Liver (tissue), 8 donors: Measurements from ENCODE around the gene SORL1-AS1.

Source experiments
- DNase-seq: peaks from one replicate; pipeline ENCODE4 v3.0.0-alpha.2; 2017; ENCODE audit warnings: low spot score
- H3K27ac ChIP-seq, 2 donors: one replicate each; pipeline ENCODE4 v1.7.0; 2013; ENCODE audit warnings: inconsistent platforms in 2 of 2, low read length in 2 of 2, control low read depth in 1 of 2, low read depth in 1 of 2, mild to moderate bottlenecking in 1 of 2
- H3K27me3 ChIP-seq, 4 donors: one replicate each; pipeline versions ENCODE4 v1.6.1 to v1.7.0; 2013; ENCODE audit warnings: low read length in 3 of 4, inconsistent platforms in 1 of 4, mild to moderate bottlenecking in 1 of 4, moderate library complexity in 1 of 4; ENCODE audit not compliant: control insufficient read depth in 4 of 4, insufficient read depth in 4 of 4
- H3K36me3 ChIP-seq, 4 donors: one replicate each; pipeline versions ENCODE4 v1.6.1 to v1.7.0; 2013; ENCODE audit warnings: low read length in 3 of 4, mild to moderate bottlenecking in 3 of 4, low read depth in 1 of 4, moderate library complexity in 1 of 4; ENCODE audit not compliant: control insufficient read depth in 4 of 4, insufficient read depth in 3 of 4
- H3K4me1 ChIP-seq, 4 donors: one replicate each; pipeline versions ENCODE4 v1.6.1 to v1.7.0; 2013; ENCODE audit warnings: low read length in 3 of 4, mild to moderate bottlenecking in 3 of 4, moderate library complexity in 1 of 4; ENCODE audit not compliant: control insufficient read depth in 4 of 4, insufficient read depth in 4 of 4
- H3K4me3 ChIP-seq, 3 donors: one replicate each; pipeline versions ENCODE4 v1.6.1 to v1.7.0; 2013; ENCODE audit warnings: low read length in 3 of 3, control low read depth in 1 of 3, low read depth in 1 of 3, mild to moderate bottlenecking in 1 of 3
- H3K9ac ChIP-seq, 2 donors: one replicate each; pipeline ENCODE4 v1.7.0; 2013; ENCODE audit warnings: low read length in 2 of 2, mild to moderate bottlenecking in 2 of 2, moderate library complexity in 2 of 2, control low read depth in 1 of 2, low read depth in 1 of 2
- H3K9me3 ChIP-seq, 4 donors: one replicate each; pipeline versions ENCODE4 v1.6.1 to v1.7.0; 2013; ENCODE audit warnings: low read length in 3 of 4; ENCODE audit not compliant: control insufficient read depth in 4 of 4
- ATF3 ChIP-seq: IDR thresholded peaks from 2 replicates; pipeline ENCODE4 v1.6.1; 2016; ENCODE audit warnings: antibody characterized with exemption
- GABPA ChIP-seq, 2 donors: IDR thresholded peaks in 1 of 2; conservative IDR thresholded peaks in 1 of 2; 2 replicates each; pipeline ENCODE4 v1.6.1; 2016; ENCODE audit warnings: antibody characterized with exemption in 2 of 2, mild to moderate bottlenecking in 1 of 2, moderate library complexity in 1 of 2
- NR2F2 ChIP-seq: IDR thresholded peaks from 2 replicates; pipeline ENCODE4 v1.6.1; 2016; ENCODE audit warnings: antibody characterized with exemption
- RAD21 ChIP-seq, 2 donors: IDR thresholded peaks; 2 replicates each; pipeline ENCODE4 v1.6.1; 2016; ENCODE audit warnings: antibody characterized with exemption in 2 of 2, mild to moderate bottlenecking in 2 of 2
- RXRA ChIP-seq, 2 donors: IDR thresholded peaks; 2 replicates each; pipeline ENCODE4 v1.6.1; 2017 to 2018; ENCODE audit warnings: antibody characterized with exemption in 2 of 2, mild to moderate bottlenecking in 1 of 2
- SP1 ChIP-seq: IDR thresholded peaks from 2 replicates; pipeline ENCODE4 v1.6.1; 2018; ENCODE audit warnings: antibody characterized with exemption, mild to moderate bottlenecking
- YY1 ChIP-seq: IDR thresholded peaks from 2 replicates; pipeline ENCODE4 v1.6.1; 2016; ENCODE audit warnings: antibody characterized with exemption, mild to moderate bottlenecking
- WGBS: extraction: QIAGEN DNeasy Blood & Tissue Kit; methylation state at CpG from one replicate; pipeline ENCODE4 v1.1.7; 2013; 5-methylcytosine and 5-hydroxymethylcytosine counted together
- TF ChIP-seq, protein P1 (sequence below): IDR thresholded peaks from 2 replicates; pipeline ENCODE4 v1.6.1; 2016; ENCODE audit warnings: antibody characterized with exemption
- TF ChIP-seq, protein P2 (sequence below): fragments of 150-350 bp; IDR thresholded peaks from 2 replicates; pipeline ENCODE4 v1.5.1; 2017; ENCODE audit warnings: improper control_type of control experiment, low read depth, low read length; ENCODE audit not compliant: missing input control
- donor health status: healthy.
- donor health status: healthy.
- donor health status: healthy.
- donor health status: healthy.
- donor health status: healthy.

SORL1-AS1 gene

DNA sequence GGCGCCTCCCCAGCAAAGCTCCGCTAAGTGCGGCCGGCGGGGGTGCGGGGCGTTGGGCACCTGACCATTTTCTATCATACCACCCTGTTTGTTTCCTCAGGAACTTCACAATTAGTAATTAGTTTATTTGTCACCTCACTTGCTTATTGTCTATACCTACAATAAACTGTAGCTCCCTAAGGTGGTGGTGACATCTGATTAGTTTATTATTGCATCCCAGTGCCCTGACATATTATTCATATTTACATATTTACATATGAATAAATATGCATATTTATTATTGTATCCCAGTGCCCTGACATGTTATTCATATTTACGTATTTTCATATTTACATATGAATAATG is 25.4 kb downstream of the SORL1-AS1 start:
- Histone ChIP-seq H3K27me3 (no peaks in the 10 kb centered on the region), H3K27ac (no peak overlapping the region), H3K36me3 (no peaks in the 10 kb centered on the region), H3K4me3 (peak overlapping the region in 1 of 3 donors; percentile 30), H3K9ac (no peak overlapping the region), H3K4me1 (peaks cover 0 to 10% (median 3%) of the 10 kb centered on the region in 4 donors), H3K9me3 (no peaks in the 10 kb centered on the region)
- 12% methylated on average over 8 of the region's 8 CpGs for whole genome bisulfite sequencing
- TF ChIP-seq, protein P1, sequence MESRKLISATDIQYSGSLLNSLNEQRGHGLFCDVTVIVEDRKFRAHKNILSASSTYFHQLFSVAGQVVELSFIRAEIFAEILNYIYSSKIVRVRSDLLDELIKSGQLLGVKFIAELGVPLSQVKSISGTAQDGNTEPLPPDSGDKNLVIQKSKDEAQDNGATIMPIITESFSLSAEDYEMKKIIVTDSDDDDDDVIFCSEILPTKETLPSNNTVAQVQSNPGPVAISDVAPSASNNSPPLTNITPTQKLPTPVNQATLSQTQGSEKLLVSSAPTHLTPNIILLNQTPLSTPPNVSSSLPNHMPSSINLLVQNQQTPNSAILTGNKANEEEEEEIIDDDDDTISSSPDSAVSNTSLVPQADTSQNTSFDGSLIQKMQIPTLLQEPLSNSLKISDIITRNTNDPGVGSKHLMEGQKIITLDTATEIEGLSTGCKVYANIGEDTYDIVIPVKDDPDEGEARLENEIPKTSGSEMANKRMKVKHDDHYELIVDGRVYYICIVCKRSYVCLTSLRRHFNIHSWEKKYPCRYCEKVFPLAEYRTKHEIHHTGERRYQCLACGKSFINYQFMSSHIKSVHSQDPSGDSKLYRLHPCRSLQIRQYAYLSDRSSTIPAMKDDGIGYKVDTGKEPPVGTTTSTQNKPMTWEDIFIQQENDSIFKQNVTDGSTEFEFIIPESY = no peak
- TF ChIP-seq SP1 (no peak), NR2F2 (no peak), RAD21 (IDR thresholded peaks at IDR 0.05) (no peak), GABPA (IDR thresholded peaks at IDR 0.05 in 1 of 2, conservative IDR thresholded peaks at IDR 0.05 in 1 of 2) (no peak), ATF3 (no peak), YY1 (no peak)
- TF ChIP-seq, protein P2, sequence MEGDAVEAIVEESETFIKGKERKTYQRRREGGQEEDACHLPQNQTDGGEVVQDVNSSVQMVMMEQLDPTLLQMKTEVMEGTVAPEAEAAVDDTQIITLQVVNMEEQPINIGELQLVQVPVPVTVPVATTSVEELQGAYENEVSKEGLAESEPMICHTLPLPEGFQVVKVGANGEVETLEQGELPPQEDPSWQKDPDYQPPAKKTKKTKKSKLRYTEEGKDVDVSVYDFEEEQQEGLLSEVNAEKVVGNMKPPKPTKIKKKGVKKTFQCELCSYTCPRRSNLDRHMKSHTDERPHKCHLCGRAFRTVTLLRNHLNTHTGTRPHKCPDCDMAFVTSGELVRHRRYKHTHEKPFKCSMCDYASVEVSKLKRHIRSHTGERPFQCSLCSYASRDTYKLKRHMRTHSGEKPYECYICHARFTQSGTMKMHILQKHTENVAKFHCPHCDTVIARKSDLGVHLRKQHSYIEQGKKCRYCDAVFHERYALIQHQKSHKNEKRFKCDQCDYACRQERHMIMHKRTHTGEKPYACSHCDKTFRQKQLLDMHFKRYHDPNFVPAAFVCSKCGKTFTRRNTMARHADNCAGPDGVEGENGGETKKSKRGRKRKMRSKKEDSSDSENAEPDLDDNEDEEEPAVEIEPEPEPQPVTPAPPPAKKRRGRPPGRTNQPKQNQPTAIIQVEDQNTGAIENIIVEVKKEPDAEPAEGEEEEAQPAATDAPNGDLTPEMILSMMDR = no peak
- DNase-seq = no peak

- peak overlapping the region in 1 of 3 donors; percentile 30 for H3K4me3 ChIP-seq
- 27% methylated on average over 48 of the region's 48 CpGs for WGBS
- H3K36me3 ChIP-seq = no peaks in the 10 kb centered on the region
- H3K9ac ChIP-seq = no peak overlapping the region
- H3K27ac ChIP-seq = no peak overlapping the region
- no peaks in the 10 kb centered on the region for H3K9me3 ChIP-seq
- H3K27me3 ChIP-seq = no peaks in the 10 kb centered on the region
- peak; percentile 52 for DNase-seq
- peak in 1 of 2 donors; percentile 38 for TF ChIP-seq RAD21 (IDR thresholded peaks at IDR 0.05)
- TF ChIP-seq RXRA (IDR thresholded peaks at IDR 0.05) = no peak
- TF ChIP-seq, protein P2 = peak; percentile 19
- H3K4me1 ChIP-seq = peaks cover 0 to 10% (median 3%) of the 10 kb centered on the region in 4 donors
Observed at GRCh38 chr11:121426476-121427399, 26.0 kb downstream of the SORL1-AS1 start.
